Breast epithelium (tissue), 4 donors: ENCODE data around the gene INHBB. TPM values are rescaled to one million over a fixed set of nuclear protein-coding genes. Genes with fewer than 3 reads are reported as not detected.

Source experiments
- DNase-seq, 2 donors: peaks; one replicate each; pipeline ENCODE4 v3.0.0-alpha.2; 2019; ENCODE audit warnings: low spot score in 2 of 2
- H3K27ac ChIP-seq, 2 donors: fragments of 200-600 bp; sonication (generic) in 1 of 2; one replicate each; pipeline ENCODE4 v1.5.1; 2016 to 2019; ENCODE audit warnings: mild to moderate bottlenecking in 1 of 2
- H3K27me3 ChIP-seq, 2 donors: fragments of 200-600 bp; sonication (generic) in 1 of 2; one replicate each; pipeline versions ENCODE4 v1.5.1 to v1.6.0; 2017 to 2019; ENCODE audit warnings: control low read depth in 1 of 2, mild to moderate bottlenecking in 1 of 2
- H3K36me3 ChIP-seq: fragments of 200-600 bp; one replicate; pipeline ENCODE4 v1.5.1; 2019
- H3K4me1 ChIP-seq, 2 donors: fragments of 200-600 bp; sonication (generic); one replicate each; pipeline ENCODE4 v1.5.1; 2016 to 2019; ENCODE audit warnings: control low read depth in 1 of 2
- H3K4me3 ChIP-seq, 3 donors: fragments of 200-600 bp; sonication (generic); 1 replicate in 2 of 3; 2 replicates in 1 of 3; pipeline ENCODE4 v1.5.1; 2016 to 2019; ENCODE audit warnings: mild to moderate bottlenecking in 3 of 3, moderate library complexity in 2 of 3
- H3K9me3 ChIP-seq, 2 donors: fragments of 200-600 bp; sonication (generic) in 1 of 2; one replicate each; pipeline ENCODE4 v1.5.1; 2016 to 2019; ENCODE audit warnings: control low read depth in 1 of 2
- CTCF ChIP-seq, 3 donors: fragments of 450-650 bp; IDR thresholded peaks; one replicate each; pipeline ENCODE4 v1.5.1; 2016 to 2017; ENCODE audit warnings: antibody characterized with exemption in 3 of 3, mild to moderate bottlenecking in 3 of 3, moderate library complexity in 3 of 3
- POLR2A ChIP-seq: fragments of 450-650 bp; IDR thresholded peaks from one replicate; pipeline ENCODE4 v1.6.1; 2016; ENCODE audit warnings: antibody characterized with exemption, mild to moderate bottlenecking, moderate library complexity
- POLR2AphosphoS5 ChIP-seq, 3 donors: sonication (generic); formaldehyde crosslinking; IDR thresholded peaks; one replicate each; pipeline ENCODE4 v1.6.1; 2017; ENCODE audit warnings: antibody characterized with exemption in 3 of 3
- intact Hi-C: fragments of 100-400 bp; cut with DNase I; formaldehyde crosslinking; loops from one replicate; pipeline ENCODE4 v1.15.1; 2023; ENCODE audit warnings: low total_unique reads
- total RNA-seq, 3 donors: library from RNA; depleted of rRNA; stranded (reverse); fragments of >200 nt; gene quantifications; one replicate each; pipeline ENCODE4 v1.1.0, GENCODE V29; 2016

Gene INHBB
- total RNA-seq, 3 donors from 2014 or later = 35.0 to 60.6 (median 42.3) TPM

GRCh38 chr2:120376101-120376500 is 30.2 kb downstream of the INHBB start:
- TF ChIP-seq CTCF (IDR thresholded peaks at IDR 0.05) = no peak
- no peak for TF ChIP-seq POLR2A
- H3K27me3 ChIP-seq = no peaks in the 10 kb centered on the region
- DNase-seq = no peak
- no peak overlapping the region for H3K4me3 ChIP-seq
- H3K4me1 ChIP-seq = no peaks in the 10 kb centered on the region
- H3K36me3 ChIP-seq = no peaks in the 10 kb centered on the region
- intact Hi-C loops = no loop called here
- H3K27ac ChIP-seq = no peak overlapping the region
- no peaks in the 10 kb centered on the region for H3K9me3 ChIP-seq

GRCh38 chr2:120376679-120377640 is 31.0 kb downstream of the INHBB start:
- no peak for DNase-seq
- H3K27ac ChIP-seq = no peak overlapping the region
- intact Hi-C loops = no loop called here
- no peaks in the 10 kb centered on the region for H3K4me1 ChIP-seq
- H3K4me3 ChIP-seq = no peak overlapping the region
- H3K9me3 ChIP-seq = no peaks in the 10 kb centered on the region
- no peaks in the 10 kb centered on the region for H3K27me3 ChIP-seq
- TF ChIP-seq POLR2AphosphoS5 (IDR thresholded peaks at IDR 0.05) (no peak), POLR2A (no peak), CTCF (IDR thresholded peaks at IDR 0.05) (no peak)
- no peaks in the 10 kb centered on the region for H3K36me3 ChIP-seq

GRCh38 chr2:120378605-120379004 is 32.7 kb downstream of the INHBB start:
- Histone ChIP-seq H3K27ac (no peak overlapping the region), H3K4me1 (no peaks in the 10 kb centered on the region), H3K4me3 (no peak overlapping the region), H3K9me3 (no peaks in the 10 kb centered on the region), H3K36me3 (no peaks in the 10 kb centered on the region), H3K27me3 (no peaks in the 10 kb centered on the region)
- no peak for DNase-seq
- intact Hi-C loops = no loop called here
- no peak for TF ChIP-seq CTCF (IDR thresholded peaks at IDR 0.05)
- TF ChIP-seq POLR2AphosphoS5 (IDR thresholded peaks at IDR 0.05) = no peak
- no peak for TF ChIP-seq POLR2A

GRCh38 chr2:120379916-120380893 is 34.3 kb downstream of the INHBB start:
- Histone ChIP-seq H3K9me3 (no peaks in the 10 kb centered on the region), H3K4me1 (no peaks in the 10 kb centered on the region), H3K27ac (no peak overlapping the region), H3K36me3 (no peaks in the 10 kb centered on the region), H3K27me3 (no peaks in the 10 kb centered on the region), H3K4me3 (no peak overlapping the region)
- no peak for TF ChIP-seq POLR2A
- no peak for TF ChIP-seq POLR2AphosphoS5 (IDR thresholded peaks at IDR 0.05)
- no peak for TF ChIP-seq CTCF (IDR thresholded peaks at IDR 0.05)
- no peak for DNase-seq
- intact Hi-C loops = no loop called here
